HG02840 (cell line): Measurements from ENCODE around the gene SLC9A3.

Experiments
- ATAC-seq: cut with Tn5 transposase; IDR thresholded peaks from one replicate; pipeline ENCODE4 v1.9.1; 2021; ENCODE audit warnings: mild to moderate bottlenecking, moderate library complexity, moderate number of reproducible peaks; ENCODE audit not compliant: unreplicated experiment, low FRiP score

Gene SLC9A3

GRCh38 chr5:556909-557441 is 32.7 kb upstream of the SLC9A3 start:
- ATAC-seq, result no peak

DNA sequence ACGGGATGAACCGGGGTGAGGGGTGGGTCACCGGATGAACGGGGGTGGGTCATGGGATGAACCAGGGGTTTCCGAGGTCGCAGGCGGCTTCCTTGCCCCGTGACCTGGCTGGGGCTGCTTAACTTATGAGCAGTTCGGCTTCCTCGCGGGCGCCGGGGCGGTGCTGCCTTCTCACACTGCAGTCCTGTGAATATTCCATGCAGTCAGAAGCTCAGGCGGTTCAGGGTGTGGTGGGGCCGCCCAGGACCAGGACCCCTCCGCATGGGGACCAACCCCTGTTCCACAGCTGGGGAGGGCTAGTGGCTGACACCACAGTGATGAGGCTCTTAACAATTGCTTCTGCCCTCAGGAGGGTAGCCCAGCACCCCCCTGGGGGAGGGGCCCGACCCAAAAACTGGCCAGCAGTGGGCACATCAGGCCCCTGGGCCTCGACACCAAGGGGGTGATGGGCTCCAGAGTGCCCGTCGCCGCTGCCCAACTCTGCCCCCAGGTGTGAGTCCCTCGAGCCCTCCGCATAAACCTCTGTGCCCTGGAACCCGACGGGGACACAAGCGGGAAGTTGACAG is 30.9 kb upstream of the SLC9A3 start:
- no peak for ATAC-seq

- ATAC-seq, result no peak
Observed at GRCh38 chr5:554284-554988, 30.2 kb upstream of the SLC9A3 start.

DNA sequence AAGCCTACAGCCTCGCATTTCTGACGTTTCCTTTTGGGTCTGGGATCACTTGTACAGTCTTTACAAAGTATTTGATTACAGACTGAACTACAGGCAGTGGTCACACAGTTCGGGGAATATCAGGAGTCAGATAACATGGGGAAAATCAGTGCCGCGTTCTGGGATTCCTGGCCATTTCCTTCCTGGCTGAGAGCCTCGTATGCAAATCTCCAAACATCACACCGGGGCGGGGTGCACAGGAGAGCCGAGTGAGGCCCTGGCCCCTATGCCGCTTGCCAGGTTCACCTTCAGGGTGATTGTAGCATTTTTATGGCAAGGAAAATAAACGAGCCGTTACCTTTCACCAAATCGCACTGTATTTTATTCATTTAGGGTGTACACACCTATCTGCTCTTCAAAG is 29.6 kb upstream of the SLC9A3 start:
- no peak for ATAC-seq

DNA sequence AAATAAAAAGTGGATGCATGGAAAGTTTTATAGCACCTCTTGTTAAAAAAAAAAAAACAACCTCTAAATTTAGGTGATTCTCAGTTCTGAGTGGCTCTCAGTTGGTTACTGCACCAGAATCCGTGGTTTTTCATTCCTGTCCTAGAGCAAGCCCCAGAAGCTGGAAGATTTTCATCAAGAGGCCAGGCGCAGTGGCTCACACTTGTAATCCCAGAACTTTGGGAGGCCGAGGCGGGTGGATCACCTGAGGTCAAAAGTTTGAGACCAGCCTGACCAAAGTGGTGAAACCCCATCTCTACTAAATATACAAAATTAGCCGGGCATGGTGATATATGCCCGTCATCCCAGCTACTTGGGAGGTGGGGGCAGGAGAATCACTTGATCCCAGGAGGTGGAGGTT is 27.2 kb upstream of the SLC9A3 start:
- ATAC-seq, result no peak

DNA sequence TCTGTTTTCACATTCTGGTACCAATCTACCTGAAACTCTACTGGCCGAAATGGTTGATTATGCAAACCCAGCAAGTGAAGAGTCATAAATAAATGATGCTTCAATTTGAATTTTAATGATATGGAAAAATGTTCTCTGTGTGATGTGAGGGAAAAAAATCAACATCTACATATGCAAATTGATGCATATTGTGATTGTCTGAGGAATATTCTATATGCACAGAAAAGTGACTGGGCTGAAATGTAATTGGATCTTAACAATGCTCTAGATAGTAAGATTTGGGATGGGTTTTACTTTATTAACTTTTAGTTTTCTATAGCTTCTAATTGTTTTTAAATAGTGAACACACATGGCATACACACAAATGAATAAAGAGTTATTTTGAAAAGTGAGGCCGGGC is 25.0 kb upstream of the SLC9A3 start:
- no peak for ATAC-seq

DNA sequence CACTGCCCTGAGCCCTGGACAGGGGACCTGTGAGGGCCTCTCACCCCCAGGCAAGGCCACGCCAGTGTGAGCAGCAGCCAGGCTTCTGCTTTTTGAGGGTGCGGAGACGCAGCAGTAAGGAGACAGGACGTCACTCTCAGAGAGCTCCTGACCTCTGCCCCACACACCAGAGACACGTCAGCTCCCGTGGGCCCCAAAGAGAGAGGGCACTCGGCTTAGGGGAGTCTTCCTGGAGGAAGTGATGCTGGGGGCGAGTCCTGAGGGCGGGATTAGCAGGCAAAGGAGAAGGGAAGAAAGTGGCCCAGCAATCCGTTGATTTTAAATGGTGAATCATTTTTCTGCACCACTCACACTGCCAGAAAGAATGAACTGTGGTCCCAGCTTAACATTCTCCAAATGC is 24.0 kb upstream of the SLC9A3 start:
- ATAC-seq, result no peak

GRCh38 chr5:547086-547924 is 23.1 kb upstream of the SLC9A3 start:
- ATAC-seq, result no peak

DNA sequence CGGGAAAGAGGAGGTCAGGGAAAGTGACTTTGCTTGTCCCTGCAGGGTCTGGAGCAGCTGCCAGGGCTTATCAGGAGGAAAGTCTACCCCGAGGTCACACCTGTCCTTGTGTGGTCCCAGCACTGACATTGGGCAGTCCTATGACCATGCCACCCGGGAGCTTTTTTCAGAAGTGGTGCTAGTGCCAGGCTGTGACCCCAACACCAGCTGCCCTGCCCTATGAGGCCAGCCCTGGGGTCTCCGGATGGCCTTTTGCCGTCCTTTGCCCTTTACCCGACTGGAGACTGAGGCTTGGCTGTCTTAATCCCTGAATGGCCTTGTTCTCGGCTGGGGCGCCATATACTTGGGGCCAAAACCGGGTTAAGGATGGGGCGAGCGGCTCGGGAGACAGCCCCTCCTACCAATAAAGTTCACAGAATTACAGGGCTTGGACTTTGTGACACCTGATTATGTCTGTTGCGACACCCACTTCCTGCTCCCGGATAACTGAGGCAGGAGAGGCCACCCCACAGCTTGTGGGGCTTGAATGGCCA is 22.2 kb upstream of the SLC9A3 start:
- ATAC-seq, result no peak

- no peak for ATAC-seq
Observed at GRCh38 chr5:545641-546375, 21.6 kb upstream of the SLC9A3 start.

DNA sequence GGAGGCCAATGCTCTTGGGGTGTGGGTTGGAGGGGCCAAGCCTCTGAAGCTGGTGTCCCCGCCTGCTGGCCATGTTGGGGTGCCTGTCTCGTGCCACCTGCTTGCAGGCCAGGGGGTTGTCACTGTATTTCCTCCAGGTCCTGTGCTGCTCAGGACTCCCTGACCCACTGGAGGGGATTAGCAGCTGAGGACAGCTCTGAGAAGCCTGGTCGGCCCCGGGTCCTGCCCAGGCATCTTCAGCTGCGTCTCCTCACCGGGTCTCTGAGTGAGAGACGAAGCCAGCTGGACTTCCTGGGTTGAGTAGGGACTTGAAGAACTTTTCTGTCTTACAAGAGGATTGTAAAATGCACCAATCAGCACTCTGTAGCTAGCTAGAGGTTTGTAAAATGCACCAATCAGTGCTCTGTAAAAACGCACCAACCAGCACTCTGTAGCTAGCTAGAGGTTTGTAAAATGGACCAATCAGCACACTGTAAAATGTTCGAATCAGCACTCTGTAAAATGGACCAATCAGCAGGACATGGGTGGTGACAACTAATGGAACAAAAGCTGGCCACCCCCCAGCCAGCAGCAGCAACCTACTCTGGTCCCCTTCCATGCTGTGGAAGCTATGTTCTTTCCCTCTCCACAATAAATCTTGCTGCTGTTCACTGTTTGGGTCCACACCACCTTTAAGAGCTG is 20.6 kb upstream of the SLC9A3 start:
- no peak for ATAC-seq

DNA sequence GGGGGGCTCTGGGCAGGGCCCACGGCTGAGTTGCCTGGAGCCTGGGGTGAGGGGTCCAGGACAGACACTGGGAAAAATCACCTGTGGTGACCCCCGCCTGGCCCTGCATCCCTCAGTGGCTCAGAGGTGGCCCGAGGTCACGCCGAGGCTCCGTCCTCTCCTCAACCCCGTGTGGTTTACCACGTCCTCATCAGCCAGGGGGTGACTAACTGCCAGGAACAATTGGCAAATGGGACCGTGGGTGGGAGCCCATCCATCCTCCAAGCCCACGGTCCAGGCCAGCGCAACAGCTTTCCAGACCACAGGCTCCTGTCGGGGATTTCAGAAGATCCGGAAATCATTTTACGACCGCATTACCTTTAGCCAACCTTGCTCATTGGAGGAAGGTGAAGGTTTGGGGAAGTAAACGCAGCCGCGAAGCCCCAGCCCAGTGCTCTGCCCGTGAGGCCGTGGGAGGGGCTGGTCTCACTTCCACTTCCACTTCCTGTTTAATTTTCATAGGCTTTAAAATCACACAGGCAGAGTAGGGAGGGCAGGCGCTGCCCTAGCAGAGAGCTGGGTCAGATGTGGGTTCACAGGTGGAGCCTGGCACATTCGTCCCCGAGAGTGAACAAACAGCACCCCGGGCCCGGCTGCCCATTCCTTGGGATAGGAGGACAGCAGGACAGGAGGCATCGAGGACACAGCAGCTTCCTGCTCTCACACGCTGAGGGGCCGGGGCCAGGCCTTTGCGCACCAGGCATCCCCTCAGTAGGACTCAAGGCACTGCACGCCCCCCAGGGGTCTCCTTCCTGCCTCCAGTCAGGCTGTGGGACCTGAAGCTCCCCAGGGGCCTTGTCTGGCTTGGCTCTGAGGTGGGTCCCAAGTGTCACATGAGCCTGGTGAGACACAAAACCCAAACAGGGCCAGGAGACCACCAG is 19.8 kb upstream of the SLC9A3 start:
- peak; percentile 78 for ATAC-seq

DNA sequence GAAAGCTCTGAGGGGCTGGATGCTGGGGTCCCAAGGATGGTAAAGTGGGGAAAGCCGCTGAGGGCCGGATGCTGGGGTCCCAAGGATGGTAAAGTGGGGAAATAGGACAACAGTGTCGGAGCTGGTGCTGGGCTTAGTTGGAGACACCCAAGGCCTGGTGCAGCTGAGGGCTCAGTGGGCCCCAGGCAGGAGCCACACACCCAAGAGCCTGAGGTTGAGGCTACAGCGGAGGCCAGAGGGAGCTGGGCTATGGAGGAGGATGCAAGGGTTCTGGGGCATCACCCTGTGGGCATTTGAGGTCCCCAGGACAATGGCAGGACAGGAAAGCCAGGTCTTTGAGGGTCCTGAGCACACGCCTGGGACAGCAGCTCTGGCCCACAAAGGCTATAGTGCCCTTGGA is 19.1 kb upstream of the SLC9A3 start:
- no peak for ATAC-seq

- ATAC-seq, result no peak
Observed at GRCh38 chr5:542319-543311, 18.4 kb upstream of the SLC9A3 start.

DNA sequence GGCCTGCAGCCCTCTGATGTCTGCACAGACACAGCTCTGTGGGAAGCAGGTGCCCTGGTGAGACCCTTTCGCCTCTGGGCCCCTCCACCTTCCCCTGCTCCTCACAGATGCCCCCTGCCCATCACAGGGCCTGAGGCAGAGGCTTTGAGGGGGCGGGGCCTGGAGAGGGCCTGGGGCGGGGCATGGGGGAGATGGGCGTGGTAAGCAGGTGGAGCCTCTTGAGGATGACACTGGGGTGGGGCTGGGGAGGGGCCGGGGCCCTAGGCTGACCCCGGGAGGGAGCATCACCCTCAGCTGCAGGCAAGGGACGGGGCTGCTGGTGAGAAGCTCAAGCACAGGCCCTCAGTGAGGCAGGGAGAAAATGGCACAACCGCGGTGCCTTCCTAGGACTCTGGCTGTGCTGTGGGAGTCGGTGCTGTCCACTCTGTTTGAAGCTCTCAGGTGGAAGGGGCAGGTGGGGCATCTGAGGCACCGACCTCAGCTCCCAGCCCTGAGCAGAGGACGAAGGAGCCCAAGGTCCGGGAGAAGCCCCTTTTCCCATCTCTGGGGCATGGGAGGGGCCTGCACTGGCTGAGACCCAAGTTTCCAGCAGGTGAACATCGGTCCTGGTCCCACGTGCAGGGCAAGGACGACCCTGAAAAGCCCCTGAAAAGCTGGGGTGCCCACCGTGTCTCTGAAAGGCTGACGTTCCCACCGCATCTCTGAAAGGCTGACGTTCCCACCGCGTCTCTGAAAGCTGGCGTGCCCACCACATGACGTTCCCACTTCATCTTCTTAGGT is 17.5 kb upstream of the SLC9A3 start:
- no peak for ATAC-seq

GRCh38 chr5:540906-541538 is 16.8 kb upstream of the SLC9A3 start:
- ATAC-seq, result no peak
